ENCODE measurements around the gene MYBBP1A.
A peak's percentile ranks its signal among the peaks of the same experiment; 100 is the strongest.

- TF ChIP-seq CTCF (IDR thresholded peaks at IDR 0.05 in 4 of 5, conservative IDR thresholded peaks at IDR 0.05 in 1 of 5) (no peak), POLR2A (IDR thresholded peaks at IDR 0.05) (peak; percentile 7 to 27)
These were observed 33.2 kb upstream of the MYBBP1A start for GRCh38 chr17:4588391-4588790.
